ENCODE measurements around the gene UTP11.

UTP11 gene

GRCh38 chr1:38045401-38046332 is 33.1 kb downstream of the UTP11 start:
- ChIA-PET CTCF (interaction anchor here (1.0 to 1.7 kb wide), 3 partner anchors 18 to 773 kb away, joined by 3 to 4 read pairs (median 3); no protein-coding TSS in a partner anchor), POLR2A (no interaction called here)
- peak; percentile 16 for DNase-seq (ENCODE audit: extremely low spot score)
- no peak for TF ChIP-seq CTCF (IDR thresholded peaks at IDR 0.05; ENCODE audit: control extremely low read depth, extremely low read depth, low read depth, missing control alignments)

- ChIA-PET POLR2A (interaction anchor here (1.0 kb wide), 1 partner anchor 16 kb away, joined by 5 read pairs; no protein-coding TSS in a partner anchor), CTCF (interaction anchor here (1.0 to 1.3 kb wide), 3 partner anchors 19 to 28 kb away, joined by 3 to 4 read pairs (median 3); no protein-coding TSS in a partner anchor)
- no peak for TF ChIP-seq CTCF (IDR thresholded peaks at IDR 0.05; ENCODE audit: control extremely low read depth, extremely low read depth, low read depth, missing control alignments)
- DNase-seq (ENCODE audit: extremely low spot score) = no peak
These were observed 33.9 kb downstream of the UTP11 start, which contains the start of gene POU3F1 for GRCh38 chr1:38046333-38046883. Gene POU3F1, minus strand, starts transcription at chr1:38046793. Its CDS starts 50 bp downstream, at chr1:38046743.

- ChIA-PET CTCF (interaction anchor here (1.0 to 2.0 kb wide), 7 partner anchors 8 to 28 kb away, joined by 3 to 10 read pairs (median 3); no protein-coding TSS in a partner anchor), POLR2A (interaction anchor here (1.0 kb wide), 1 partner anchor 17 kb away, joined by 5 read pairs; no protein-coding TSS in a partner anchor)
- DNase-seq (ENCODE audit: extremely low spot score) = peak; percentile 89
- no peak for TF ChIP-seq CTCF (IDR thresholded peaks at IDR 0.05; ENCODE audit: control extremely low read depth, extremely low read depth, low read depth, missing control alignments)
These were observed 34.5 kb downstream of the UTP11 start for GRCh38 chr1:38046884-38047602.

GRCh38 chr1:38047603-38048141 is 35.1 kb downstream of the UTP11 start:
- no peak for TF ChIP-seq CTCF (IDR thresholded peaks at IDR 0.05; ENCODE audit: control extremely low read depth, extremely low read depth, low read depth, missing control alignments)
- POLR2A ChIA-PET = no interaction called here
- CTCF ChIA-PET = interaction anchor here (1.0 to 2.0 kb wide), 8 partner anchors 9 to 29 kb away, joined by 3 to 10 read pairs (median 4); no protein-coding TSS in a partner anchor
- no peak for DNase-seq (ENCODE audit: extremely low spot score)

- CTCF ChIA-PET = interaction anchor here (1.0 to 3.2 kb wide), 4 partner anchors 12 to 32 kb away, joined by 3 to 13 read pairs (median 4); no protein-coding TSS in a partner anchor
- POLR2A ChIA-PET = interaction anchor here (1.0 kb wide), 1 partner anchor 22 kb away, joined by 3 read pairs; no protein-coding TSS in a partner anchor
- TF ChIP-seq CTCF (IDR thresholded peaks at IDR 0.05; ENCODE audit: control extremely low read depth, extremely low read depth, low read depth, missing control alignments) = no peak
- no peak for DNase-seq (ENCODE audit: extremely low spot score)
These were observed 38.0 kb downstream of the UTP11 start for GRCh38 chr1:38050397-38051078.
